Keratinocyte (primary cell): ENCODE measurements around the gene DLX1.
A peak's percentile ranks its signal among the peaks of the same experiment; 100 is the strongest.

Experiments used
- EZH2 ChIP-seq: IDR thresholded peaks from one replicate; pipeline ENCODE4 v1.6.1; 2012; ENCODE audit warnings: inconsistent platforms, mild to moderate bottlenecking, low read length, moderate library complexity
- TF ChIP-seq, protein P1 (sequence below), 3 experiments: IDR thresholded peaks in 1 of 3; conservative IDR thresholded peaks in 1 of 3; optimal IDR thresholded peaks in 1 of 3; 2 replicates in 2 of 3; 3 replicates in 1 of 3; pipeline versions ENCODE3 to v1.5.1; 2011; ENCODE audit warnings: low read length in 3 of 3, mild to moderate bottlenecking in 3 of 3, moderate library complexity in 2 of 3, control low read depth in 1 of 3, inconsistent platforms in 1 of 3; ENCODE audit not compliant: insufficient read depth in 2 of 3; ENCODE audit errors: extremely low read depth in 1 of 3

DNA sequence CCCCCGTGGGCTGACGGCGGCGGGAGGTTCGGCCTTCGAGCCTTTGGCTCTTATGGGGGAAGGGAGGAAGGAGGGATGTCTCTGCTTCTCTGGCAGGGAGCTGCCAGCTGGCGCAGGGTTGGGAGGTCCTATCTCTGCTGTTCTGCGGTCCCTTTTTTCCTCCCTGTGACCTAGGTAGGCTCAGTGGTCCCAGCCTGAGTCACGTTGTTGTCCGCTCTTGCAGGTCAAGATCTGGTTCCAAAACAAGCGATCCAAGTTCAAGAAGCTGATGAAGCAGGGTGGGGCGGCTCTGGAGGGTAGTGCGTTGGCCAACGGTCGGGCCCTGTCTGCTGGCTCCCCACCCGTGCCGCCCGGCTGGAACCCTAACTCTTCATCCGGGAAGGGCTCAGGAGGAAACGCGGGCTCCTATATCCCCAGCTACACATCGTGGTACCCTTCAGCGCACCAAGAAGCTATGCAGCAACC is 2.5 kb downstream of the DLX1 start:
- TF ChIP-seq EZH2, result peak; percentile 49
- TF ChIP-seq, protein P1, sequence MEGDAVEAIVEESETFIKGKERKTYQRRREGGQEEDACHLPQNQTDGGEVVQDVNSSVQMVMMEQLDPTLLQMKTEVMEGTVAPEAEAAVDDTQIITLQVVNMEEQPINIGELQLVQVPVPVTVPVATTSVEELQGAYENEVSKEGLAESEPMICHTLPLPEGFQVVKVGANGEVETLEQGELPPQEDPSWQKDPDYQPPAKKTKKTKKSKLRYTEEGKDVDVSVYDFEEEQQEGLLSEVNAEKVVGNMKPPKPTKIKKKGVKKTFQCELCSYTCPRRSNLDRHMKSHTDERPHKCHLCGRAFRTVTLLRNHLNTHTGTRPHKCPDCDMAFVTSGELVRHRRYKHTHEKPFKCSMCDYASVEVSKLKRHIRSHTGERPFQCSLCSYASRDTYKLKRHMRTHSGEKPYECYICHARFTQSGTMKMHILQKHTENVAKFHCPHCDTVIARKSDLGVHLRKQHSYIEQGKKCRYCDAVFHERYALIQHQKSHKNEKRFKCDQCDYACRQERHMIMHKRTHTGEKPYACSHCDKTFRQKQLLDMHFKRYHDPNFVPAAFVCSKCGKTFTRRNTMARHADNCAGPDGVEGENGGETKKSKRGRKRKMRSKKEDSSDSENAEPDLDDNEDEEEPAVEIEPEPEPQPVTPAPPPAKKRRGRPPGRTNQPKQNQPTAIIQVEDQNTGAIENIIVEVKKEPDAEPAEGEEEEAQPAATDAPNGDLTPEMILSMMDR (optimal IDR thresholded peaks at IDR 0.05 in 1 of 3, IDR thresholded peaks at IDR 0.05 in 1 of 3, conservative IDR thresholded peaks at IDR 0.05 in 1 of 3; ENCODE audit: extremely low read depth in 1 of 3, insufficient read depth in 2 of 3, low read length in 3 of 3), result no peak
